Ishikawa (cell line): ENCODE results near the gene CYP2W1.

ENCODE experiments used
- CREB1 ChIP-seq: IDR thresholded peaks from 2 replicates; pipeline ENCODE4 v1.6.1; 2012; ENCODE audit warnings: low read depth
- FOXM1 ChIP-seq: IDR thresholded peaks from 2 replicates; pipeline ENCODE4 v1.6.1; 2012; ENCODE audit warnings: low read depth, borderline replicate concordance
- MAX ChIP-seq: IDR thresholded peaks from 2 replicates; pipeline ENCODE4 v1.6.1; 2012
- RAD21 ChIP-seq: IDR thresholded peaks from 2 replicates; pipeline ENCODE4 v1.6.1; 2012; ENCODE audit warnings: low read depth
- REST ChIP-seq: IDR thresholded peaks from 2 replicates; pipeline ENCODE4 v1.6.1; 2012; ENCODE audit warnings: low read depth, mild to moderate bottlenecking
- ZBTB7A ChIP-seq: IDR thresholded peaks from 2 replicates; pipeline ENCODE4 v1.6.1; 2012; ENCODE audit warnings: low read depth

- TF ChIP-seq ZBTB7A (no peak), MAX (no peak), CREB1 (no peak), REST (no peak), FOXM1 (no peak), RAD21 (no peak)
These were observed 30.2 kb upstream of the CYP2W1 start for GRCh38 chr7:952548-953441.
